ENCODE data around the gene FUT3. TPM values are rescaled to one million over a fixed set of nuclear protein-coding genes. Genes with fewer than 3 reads are reported as not detected.
A peak's percentile ranks its signal among the peaks of the same experiment; 100 is the strongest.

The FUT3 gene
- total RNA-seq, 1 experiment from 2014 or later = 0.48 TPM

DNA sequence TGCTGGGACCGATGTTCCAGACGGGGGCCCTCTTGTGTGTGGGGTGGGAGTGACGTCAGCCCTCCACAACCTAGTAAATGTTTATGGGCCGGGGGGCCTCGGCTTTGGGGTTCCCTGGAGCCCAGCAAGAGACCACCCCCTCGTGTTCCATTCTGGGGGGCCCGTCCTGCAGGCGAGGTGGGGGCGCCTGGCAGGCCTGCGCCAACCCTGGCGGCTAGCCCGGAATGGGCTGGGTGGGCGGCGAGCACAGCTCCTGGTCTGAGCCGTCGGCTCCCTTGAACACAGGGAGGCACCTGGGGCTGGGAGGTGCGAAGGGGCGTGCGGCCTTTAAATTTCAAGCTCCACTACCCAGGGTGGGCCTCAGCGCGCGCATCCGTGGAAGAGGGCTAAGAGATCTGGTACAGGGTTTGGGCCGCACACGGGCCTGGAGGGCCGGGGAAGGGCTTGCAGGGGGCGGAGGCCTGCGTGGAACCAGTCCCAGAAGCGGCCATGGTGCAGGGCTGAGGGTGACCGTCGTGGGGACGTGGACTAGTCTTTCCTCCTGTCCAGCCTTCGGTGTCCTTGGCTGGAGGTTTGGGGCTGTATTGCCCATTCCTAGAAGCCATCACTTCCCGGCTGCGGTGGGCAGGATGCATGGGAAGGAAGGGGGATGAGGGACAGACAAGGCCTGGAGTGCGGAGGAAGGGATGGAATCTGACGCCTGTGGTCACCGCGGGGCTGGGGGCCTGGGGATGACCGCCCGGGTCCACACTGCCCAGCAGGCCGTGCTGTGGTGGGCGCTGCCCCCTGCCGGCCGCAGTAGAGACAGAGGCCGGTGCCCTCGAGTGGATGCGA is 40.9 kb upstream of the FUT3 start (continued):
- TF ChIP-seq E2F1 (CRISPR knock-in tag; IDR thresholded peaks at IDR 0.05) (no peak), ZBTB43 (CRISPR knock-in tag; IDR thresholded peaks at IDR 0.05) (peak; percentile 52; the same call in 1 of the 2 replicates), ZNF232 (CRISPR knock-in tag; IDR thresholded peaks at IDR 0.05) (no peak), ZNF263 (CRISPR knock-in tag; IDR thresholded peaks at IDR 0.05; ENCODE audit: low read depth) (peak; percentile 67; the same call in 1 of the 2 replicates), NFATC4 (CRISPR knock-in tag; IDR thresholded peaks at IDR 0.05) (no peak)
- TF ChIP-seq, protein P1, sequence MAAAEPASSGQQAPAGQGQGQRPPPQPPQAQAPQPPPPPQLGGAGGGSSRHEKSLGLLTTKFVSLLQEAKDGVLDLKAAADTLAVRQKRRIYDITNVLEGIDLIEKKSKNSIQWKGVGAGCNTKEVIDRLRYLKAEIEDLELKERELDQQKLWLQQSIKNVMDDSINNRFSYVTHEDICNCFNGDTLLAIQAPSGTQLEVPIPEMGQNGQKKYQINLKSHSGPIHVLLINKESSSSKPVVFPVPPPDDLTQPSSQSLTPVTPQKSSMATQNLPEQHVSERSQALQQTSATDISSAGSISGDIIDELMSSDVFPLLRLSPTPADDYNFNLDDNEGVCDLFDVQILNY (CRISPR knock-in tag; IDR thresholded peaks at IDR 0.05) = 0 out of 2 replicates have a peak, but pooled peaks have one; percentile 16
- TF ChIP-seq, protein P2, sequence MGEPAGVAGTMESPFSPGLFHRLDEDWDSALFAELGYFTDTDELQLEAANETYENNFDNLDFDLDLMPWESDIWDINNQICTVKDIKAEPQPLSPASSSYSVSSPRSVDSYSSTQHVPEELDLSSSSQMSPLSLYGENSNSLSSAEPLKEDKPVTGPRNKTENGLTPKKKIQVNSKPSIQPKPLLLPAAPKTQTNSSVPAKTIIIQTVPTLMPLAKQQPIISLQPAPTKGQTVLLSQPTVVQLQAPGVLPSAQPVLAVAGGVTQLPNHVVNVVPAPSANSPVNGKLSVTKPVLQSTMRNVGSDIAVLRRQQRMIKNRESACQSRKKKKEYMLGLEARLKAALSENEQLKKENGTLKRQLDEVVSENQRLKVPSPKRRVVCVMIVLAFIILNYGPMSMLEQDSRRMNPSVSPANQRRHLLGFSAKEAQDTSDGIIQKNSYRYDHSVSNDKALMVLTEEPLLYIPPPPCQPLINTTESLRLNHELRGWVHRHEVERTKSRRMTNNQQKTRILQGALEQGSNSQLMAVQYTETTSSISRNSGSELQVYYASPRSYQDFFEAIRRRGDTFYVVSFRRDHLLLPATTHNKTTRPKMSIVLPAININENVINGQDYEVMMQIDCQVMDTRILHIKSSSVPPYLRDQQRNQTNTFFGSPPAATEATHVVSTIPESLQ (CRISPR knock-in tag; IDR thresholded peaks at IDR 0.05) = no peak
- TF ChIP-seq, protein P3, sequence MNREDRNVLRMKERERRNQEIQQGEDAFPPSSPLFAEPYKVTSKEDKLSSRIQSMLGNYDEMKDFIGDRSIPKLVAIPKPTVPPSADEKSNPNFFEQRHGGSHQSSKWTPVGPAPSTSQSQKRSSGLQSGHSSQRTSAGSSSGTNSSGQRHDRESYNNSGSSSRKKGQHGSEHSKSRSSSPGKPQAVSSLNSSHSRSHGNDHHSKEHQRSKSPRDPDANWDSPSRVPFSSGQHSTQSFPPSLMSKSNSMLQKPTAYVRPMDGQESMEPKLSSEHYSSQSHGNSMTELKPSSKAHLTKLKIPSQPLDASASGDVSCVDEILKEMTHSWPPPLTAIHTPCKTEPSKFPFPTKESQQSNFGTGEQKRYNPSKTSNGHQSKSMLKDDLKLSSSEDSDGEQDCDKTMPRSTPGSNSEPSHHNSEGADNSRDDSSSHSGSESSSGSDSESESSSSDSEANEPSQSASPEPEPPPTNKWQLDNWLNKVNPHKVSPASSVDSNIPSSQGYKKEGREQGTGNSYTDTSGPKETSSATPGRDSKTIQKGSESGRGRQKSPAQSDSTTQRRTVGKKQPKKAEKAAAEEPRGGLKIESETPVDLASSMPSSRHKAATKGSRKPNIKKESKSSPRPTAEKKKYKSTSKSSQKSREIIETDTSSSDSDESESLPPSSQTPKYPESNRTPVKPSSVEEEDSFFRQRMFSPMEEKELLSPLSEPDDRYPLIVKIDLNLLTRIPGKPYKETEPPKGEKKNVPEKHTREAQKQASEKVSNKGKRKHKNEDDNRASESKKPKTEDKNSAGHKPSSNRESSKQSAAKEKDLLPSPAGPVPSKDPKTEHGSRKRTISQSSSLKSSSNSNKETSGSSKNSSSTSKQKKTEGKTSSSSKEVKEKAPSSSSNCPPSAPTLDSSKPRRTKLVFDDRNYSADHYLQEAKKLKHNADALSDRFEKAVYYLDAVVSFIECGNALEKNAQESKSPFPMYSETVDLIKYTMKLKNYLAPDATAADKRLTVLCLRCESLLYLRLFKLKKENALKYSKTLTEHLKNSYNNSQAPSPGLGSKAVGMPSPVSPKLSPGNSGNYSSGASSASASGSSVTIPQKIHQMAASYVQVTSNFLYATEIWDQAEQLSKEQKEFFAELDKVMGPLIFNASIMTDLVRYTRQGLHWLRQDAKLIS (CRISPR knock-in tag; IDR thresholded peaks at IDR 0.05; ENCODE audit: borderline replicate concordance) = no peak

GRCh38 chr19:5891572-5891937 is 40.3 kb upstream of the FUT3 start:
- H3K9me3 Mint-ChIP-seq = no peaks in the 10 kb centered on the region
- H3K4me3 Mint-ChIP-seq = no peak overlapping the region
- H3K36me3 Mint-ChIP-seq = no peaks in the 10 kb centered on the region; the same call in 1 of the 2 replicates
- H3K4me1 Mint-ChIP-seq = 0 out of 2 replicates have a peak, but pooled peaks cover 3% of the 10 kb centered on the region
- DNase-seq (ENCODE audit: low spot score) = no peak
- ATAC-seq = no peak; the same call in 1 of the 2 replicates
- TF ChIP-seq ERG (CRISPR knock-in tag; IDR thresholded peaks at IDR 0.05) = no peak
- no peak for TF ChIP-seq E2F1 (CRISPR knock-in tag; IDR thresholded peaks at IDR 0.05)
- TF ChIP-seq, protein P4, sequence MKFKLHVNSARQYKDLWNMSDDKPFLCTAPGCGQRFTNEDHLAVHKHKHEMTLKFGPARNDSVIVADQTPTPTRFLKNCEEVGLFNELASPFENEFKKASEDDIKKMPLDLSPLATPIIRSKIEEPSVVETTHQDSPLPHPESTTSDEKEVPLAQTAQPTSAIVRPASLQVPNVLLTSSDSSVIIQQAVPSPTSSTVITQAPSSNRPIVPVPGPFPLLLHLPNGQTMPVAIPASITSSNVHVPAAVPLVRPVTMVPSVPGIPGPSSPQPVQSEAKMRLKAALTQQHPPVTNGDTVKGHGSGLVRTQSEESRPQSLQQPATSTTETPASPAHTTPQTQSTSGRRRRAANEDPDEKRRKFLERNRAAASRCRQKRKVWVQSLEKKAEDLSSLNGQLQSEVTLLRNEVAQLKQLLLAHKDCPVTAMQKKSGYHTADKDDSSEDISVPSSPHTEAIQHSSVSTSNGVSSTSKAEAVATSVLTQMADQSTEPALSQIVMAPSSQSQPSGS (CRISPR knock-in tag; IDR thresholded peaks at IDR 0.05; ENCODE audit: borderline replicate concordance, low read depth) = no peak
- TF ChIP-seq, protein P1 (CRISPR knock-in tag; IDR thresholded peaks at IDR 0.05) = no peak
- no peak for TF ChIP-seq CDX4 (CRISPR knock-in tag; IDR thresholded peaks at IDR 0.05; ENCODE audit: borderline replicate concordance)
- no peak for TF ChIP-seq NFYB (CRISPR knock-in tag; conservative IDR thresholded peaks at IDR 0.05; ENCODE audit: low read depth)
- peaks cover 25% of the 10 kb centered on the region for H3K27me3 Mint-ChIP-seq (ENCODE audit: low read depth)
- CTCF ChIA-PET = interaction anchor here (1.0 to 4.5 kb wide), 4 partner anchors 53 to 87 kb away, joined by 4 to 66 read pairs (median 5); partner anchors contain the start of gene NRTN
- POLR2A ChIA-PET = interaction anchor here (0.6 kb wide), 1 partner anchor 227 kb away, joined by 3 read pairs; no protein-coding TSS in a partner anchor
- no peak overlapping the region for H3K27ac Mint-ChIP-seq

All from WTC11 (cell line).